AG10803 (cell line): ENCODE measurements around the gene CD79A.

ENCODE experiments used
- DNase-seq: peaks from one replicate; pipeline ENCODE4 v3.0.0; 2010; ENCODE audit warnings: low read depth
- H3K4me3 ChIP-seq: 2 replicates; pipeline ENCODE4 v1.5.1; 2011; ENCODE audit warnings: mild to moderate bottlenecking, low read length, control low read depth
- TF ChIP-seq, protein P1 (sequence below): conservative IDR thresholded peaks from 2 replicates; pipeline ENCODE4 v1.5.1; 2011; ENCODE audit warnings: mild to moderate bottlenecking, low read length, control low read depth, inconsistent platforms

Gene CD79A

DNA sequence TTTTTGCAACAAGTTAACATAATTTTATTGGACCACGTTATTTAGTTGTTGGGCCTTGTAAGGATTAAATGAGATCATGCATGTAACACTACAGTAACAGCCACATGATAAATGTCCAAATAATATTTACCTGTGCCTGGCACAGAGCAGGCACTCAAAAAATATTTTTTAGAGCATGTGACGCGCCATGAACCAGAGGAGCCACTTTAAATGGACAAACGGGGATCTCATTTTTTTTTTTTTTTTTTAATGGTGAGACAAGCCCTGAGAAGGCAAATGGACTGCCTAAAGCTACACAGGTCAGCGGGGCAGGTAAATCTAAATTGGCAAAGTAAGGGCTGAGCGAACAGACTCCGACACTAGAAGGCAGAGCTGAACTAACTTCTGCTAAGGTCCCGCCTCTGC, 17.9 kb upstream of the CD79A start:
- H3K4me3 ChIP-seq: peak overlapping the region; percentile 53
- no peak for DNase-seq
- TF ChIP-seq, protein P1, sequence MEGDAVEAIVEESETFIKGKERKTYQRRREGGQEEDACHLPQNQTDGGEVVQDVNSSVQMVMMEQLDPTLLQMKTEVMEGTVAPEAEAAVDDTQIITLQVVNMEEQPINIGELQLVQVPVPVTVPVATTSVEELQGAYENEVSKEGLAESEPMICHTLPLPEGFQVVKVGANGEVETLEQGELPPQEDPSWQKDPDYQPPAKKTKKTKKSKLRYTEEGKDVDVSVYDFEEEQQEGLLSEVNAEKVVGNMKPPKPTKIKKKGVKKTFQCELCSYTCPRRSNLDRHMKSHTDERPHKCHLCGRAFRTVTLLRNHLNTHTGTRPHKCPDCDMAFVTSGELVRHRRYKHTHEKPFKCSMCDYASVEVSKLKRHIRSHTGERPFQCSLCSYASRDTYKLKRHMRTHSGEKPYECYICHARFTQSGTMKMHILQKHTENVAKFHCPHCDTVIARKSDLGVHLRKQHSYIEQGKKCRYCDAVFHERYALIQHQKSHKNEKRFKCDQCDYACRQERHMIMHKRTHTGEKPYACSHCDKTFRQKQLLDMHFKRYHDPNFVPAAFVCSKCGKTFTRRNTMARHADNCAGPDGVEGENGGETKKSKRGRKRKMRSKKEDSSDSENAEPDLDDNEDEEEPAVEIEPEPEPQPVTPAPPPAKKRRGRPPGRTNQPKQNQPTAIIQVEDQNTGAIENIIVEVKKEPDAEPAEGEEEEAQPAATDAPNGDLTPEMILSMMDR: no peak

DNA sequence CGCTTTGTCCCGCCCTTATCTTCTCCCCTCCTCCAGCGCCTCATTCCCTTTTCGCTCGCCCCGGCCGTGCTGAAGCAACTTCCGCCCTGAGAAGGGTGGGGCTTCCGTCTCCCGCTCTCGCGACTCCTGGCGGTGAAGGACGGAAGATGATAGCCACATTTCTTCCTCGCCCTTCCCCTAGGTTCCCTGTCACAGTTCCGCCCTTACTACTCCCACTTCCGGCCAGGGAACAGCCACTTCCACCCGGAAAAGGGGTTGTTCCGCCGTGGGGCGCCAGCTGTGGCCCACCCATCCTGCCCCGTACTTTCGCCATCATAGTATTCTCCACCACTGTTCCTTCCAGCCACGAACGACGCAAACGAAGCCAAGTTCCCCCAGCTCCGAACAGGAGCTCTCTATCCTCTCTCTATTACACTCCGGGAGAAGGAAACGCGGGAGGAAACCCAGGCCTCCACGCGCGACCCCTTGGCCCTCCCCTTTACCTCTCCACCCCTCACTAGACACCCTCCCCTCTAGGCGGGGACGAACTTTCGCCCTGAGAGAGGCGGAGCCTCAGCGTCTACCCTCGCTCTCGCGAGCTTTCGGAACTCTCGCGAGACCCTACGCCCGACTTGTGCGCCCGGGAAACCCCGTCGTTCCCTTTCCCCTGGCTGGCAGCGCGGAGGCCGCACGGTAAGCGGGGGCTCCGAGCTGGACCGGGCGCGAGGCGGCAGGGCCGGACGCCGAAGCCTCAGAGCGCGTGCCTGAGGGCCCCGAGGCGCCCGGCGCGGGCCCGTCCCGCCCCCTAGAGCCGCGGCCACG, 17.3 kb upstream of the CD79A start, which contains the start of gene RPS19:
Gene RPS19 (plus strand): TSS at position 638 of the 801 bp plus-strand sequence. CDS start 520 bp downstream, outside the sequence.
- peak within 1 kb of the TSS; percentile 98 for H3K4me3 ChIP-seq
- peak; percentile 98 for DNase-seq
- TF ChIP-seq, protein P1: peak; percentile 61

DNA sequence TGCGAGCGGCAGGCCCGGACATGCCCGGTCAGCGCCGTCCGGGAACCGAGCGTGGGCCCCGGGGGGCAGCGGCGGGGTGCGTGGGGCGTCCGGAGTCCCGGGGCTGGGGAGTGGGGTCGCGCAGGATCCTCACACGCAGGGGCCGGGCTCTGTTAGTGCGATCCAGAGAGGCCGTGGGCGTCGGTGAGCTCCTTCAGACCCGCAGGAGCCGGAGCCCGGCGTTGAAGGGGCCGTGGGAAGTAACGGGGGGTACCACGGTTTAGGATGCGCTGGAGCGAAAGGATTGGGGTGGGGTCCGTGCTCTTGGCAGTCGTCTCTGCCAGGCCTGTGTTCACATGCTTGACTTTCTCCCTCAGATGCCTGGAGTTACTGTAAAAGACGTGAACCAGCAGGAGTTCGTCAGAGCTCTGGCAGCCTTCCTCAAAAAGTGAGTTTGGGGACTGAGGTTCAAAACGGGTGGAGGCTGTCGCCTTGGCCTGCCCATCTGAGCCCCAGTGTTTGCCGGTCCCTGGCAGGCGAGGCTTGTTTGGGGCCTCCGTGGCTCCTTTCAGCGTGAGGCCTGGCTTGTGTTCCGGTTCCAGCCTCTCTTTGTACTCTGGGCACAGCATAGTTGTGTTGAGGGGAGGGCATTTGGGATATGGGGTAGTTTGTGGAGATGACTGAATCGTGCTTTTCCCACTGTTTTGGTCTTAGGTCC, 16.5 kb upstream of the CD79A start:
- DNase-seq: peak; percentile 41
- TF ChIP-seq, protein P1: no peak
- H3K4me3 ChIP-seq: peak overlapping the region; percentile 98

DNA sequence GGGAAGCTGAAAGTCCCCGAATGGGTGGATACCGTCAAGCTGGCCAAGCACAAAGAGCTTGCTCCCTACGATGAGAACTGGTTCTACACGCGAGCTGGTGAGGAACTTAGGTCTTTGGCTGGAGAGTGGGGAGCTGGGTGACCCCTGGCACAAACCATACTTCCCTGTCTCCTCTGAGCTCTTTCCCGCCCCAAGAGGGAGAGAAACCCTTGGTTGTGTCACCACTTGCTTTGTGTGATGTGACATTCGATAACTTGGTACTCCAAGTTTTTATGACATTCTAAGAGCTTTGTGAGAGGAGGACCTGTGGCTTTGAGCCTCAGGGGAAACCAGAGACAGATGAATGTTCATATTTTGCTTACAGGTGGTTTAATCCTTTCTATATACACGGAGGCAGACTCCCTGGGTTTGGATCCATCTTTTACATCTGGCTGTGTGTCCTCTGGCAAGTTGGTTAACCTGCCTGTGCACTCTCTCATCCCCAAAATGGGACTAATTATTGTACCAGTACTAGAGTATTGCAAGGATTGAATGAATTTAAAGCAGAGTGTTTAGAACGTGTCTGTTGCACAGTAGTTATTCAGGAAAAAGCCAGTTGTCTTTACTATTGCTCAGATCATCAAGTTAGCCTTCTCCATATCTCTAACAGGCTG, 15.8 kb upstream of the CD79A start:
- peak; percentile 12 for DNase-seq
- H3K4me3 ChIP-seq: peak overlapping the region; percentile 98
- TF ChIP-seq, protein P1: no peak

DNA sequence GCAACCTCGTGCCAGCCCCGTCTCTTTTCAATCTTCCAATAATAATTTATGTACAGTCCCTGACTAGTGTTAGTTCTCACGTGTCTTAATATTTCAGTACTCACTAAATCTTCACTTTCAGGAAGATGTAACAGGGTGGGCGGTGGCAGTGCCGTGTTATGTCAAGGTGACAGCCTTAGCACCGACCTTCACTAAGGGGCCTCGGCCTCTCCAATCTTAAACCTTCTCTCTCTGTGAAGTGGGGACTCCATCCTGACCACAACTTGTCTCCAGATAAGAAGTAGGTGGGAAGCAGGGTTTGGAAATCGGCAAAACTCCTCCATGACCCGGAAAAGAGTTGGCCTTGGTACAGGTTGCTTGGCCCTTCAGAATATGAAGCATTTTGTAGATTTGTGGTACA, 15.2 kb upstream of the CD79A start:
- TF ChIP-seq, protein P1: no peak
- H3K4me3 ChIP-seq: peak overlapping the region; percentile 98
- no peak for DNase-seq

DNA sequence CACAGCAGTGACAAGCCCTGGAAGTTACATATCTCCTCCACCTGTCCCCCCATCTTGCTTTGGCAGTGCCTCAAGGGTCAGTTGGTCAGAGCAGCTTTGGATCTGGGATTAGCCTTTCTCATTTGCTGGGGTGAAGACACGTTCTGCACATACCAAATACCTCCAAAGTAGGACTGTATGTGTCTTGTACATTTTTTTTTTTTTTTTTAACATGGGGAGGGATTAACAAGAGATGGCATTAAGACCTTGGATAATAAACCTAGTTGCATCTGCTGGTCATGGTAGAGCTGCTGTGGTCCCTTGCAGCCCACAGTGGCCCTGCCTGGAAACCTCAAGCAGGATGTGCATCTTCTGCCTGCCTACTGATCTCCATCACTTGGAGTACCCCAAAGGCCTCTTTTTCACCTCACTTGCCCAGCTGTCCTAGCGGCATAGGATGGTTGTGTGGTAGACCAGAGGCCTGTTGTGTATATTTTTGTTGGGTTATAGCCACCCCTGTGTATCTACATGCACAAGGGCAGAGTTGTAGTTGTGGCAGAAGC, 14.6 kb upstream of the CD79A start:
- peak overlapping the region; percentile 3; the same call in 1 of the 2 replicates for H3K4me3 ChIP-seq
- no peak for DNase-seq
- TF ChIP-seq, protein P1: no peak
